HEK293 (cell line): ENCODE measurements around the gene R3HDM2.
A peak's percentile ranks its signal among the peaks of the same experiment; 100 is the strongest.

Source experiments
- AEBP2 ChIP-seq: fragments of 450-650 bp; formaldehyde crosslinking; IDR thresholded peaks from 2 replicates; pipeline ENCODE4 v1.5.1; 2016; ENCODE audit warnings: missing biosample characterization, missing genetic modification characterization, borderline replicate concordance
- BCL11A ChIP-seq: fragments of 450-650 bp; formaldehyde crosslinking; IDR thresholded peaks from 2 replicates; pipeline ENCODE4 v1.5.1; 2016; ENCODE audit warnings: low read depth, missing biosample characterization, missing genetic modification characterization
- BCL6B ChIP-seq: fragments of 450-650 bp; formaldehyde crosslinking; IDR thresholded peaks from 2 replicates; pipeline ENCODE4 v1.5.1; 2017; ENCODE audit warnings: missing biosample characterization, missing genetic modification characterization
- EGR2 ChIP-seq: fragments of 450-650 bp; formaldehyde crosslinking; IDR thresholded peaks from 2 replicates; pipeline ENCODE4 v1.5.1; 2016; ENCODE audit warnings: low read depth, missing biosample characterization, missing genetic modification characterization
- IKZF3 ChIP-seq: fragments of 450-650 bp; IDR thresholded peaks from 2 replicates; pipeline ENCODE4 v1.5.0; 2018; ENCODE audit warnings: missing biosample characterization, mild to moderate bottlenecking, missing genetic modification characterization, moderate library complexity
- PRDM6 ChIP-seq: fragments of 450-650 bp; formaldehyde crosslinking; IDR thresholded peaks from 2 replicates; pipeline ENCODE4 v1.5.1; 2017; ENCODE audit warnings: missing biosample characterization, missing genetic modification characterization
- SP7 ChIP-seq: fragments of 450-650 bp; formaldehyde crosslinking; IDR thresholded peaks from 2 replicates; pipeline ENCODE4 v1.5.1; 2016; ENCODE audit warnings: missing biosample characterization, missing genetic modification characterization
- TRIM28 ChIP-seq: IDR thresholded peaks from 2 replicates; pipeline ENCODE4 v1.6.1; 2011; ENCODE audit warnings: low read length, control low read depth, borderline replicate concordance
- ZBTB17 ChIP-seq: fragments of 450-650 bp; formaldehyde crosslinking; IDR thresholded peaks from 2 replicates; pipeline ENCODE4 v1.5.1; 2016; ENCODE audit warnings: missing biosample characterization, missing genetic modification characterization
- ZBTB21 ChIP-seq: fragments of 450-650 bp; formaldehyde crosslinking; IDR thresholded peaks from 2 replicates; pipeline ENCODE4 v1.5.1; 2017; ENCODE audit warnings: missing biosample characterization, missing genetic modification characterization
- ZEB2 ChIP-seq: fragments of 450-650 bp; formaldehyde crosslinking; IDR thresholded peaks from 2 replicates; pipeline ENCODE4 v1.5.1; 2016; ENCODE audit warnings: missing biosample characterization, missing genetic modification characterization
- ZNF10 ChIP-seq: fragments of 450-650 bp; formaldehyde crosslinking; IDR thresholded peaks from 2 replicates; pipeline ENCODE4 v1.5.1; 2017; ENCODE audit warnings: missing biosample characterization, missing genetic modification characterization
- ZNF140 ChIP-seq: fragments of 450-650 bp; formaldehyde crosslinking; IDR thresholded peaks from 2 replicates; pipeline ENCODE4 v1.5.1; 2016; ENCODE audit warnings: missing biosample characterization, missing genetic modification characterization
- ZNF169 ChIP-seq: fragments of 450-650 bp; formaldehyde crosslinking; IDR thresholded peaks from 2 replicates; pipeline ENCODE4 v1.5.1; 2016; ENCODE audit warnings: missing biosample characterization, missing genetic modification characterization
- ZNF239 ChIP-seq: fragments of 450-650 bp; formaldehyde crosslinking; IDR thresholded peaks from 2 replicates; pipeline ENCODE4 v1.5.1; 2016; ENCODE audit warnings: missing biosample characterization, missing genetic modification characterization
- ZNF280C ChIP-seq: fragments of 450-650 bp; formaldehyde crosslinking; IDR thresholded peaks from 2 replicates; pipeline ENCODE4 v1.5.1; 2016; ENCODE audit warnings: missing biosample characterization, missing genetic modification characterization
- ZNF302 ChIP-seq: fragments of 450-650 bp; formaldehyde crosslinking; IDR thresholded peaks from 2 replicates; pipeline ENCODE4 v1.5.1; 2016; ENCODE audit warnings: missing biosample characterization, missing genetic modification characterization, low read depth
- ZNF398 ChIP-seq: fragments of 450-650 bp; formaldehyde crosslinking; IDR thresholded peaks from 2 replicates; pipeline ENCODE4 v1.5.1; 2017; ENCODE audit warnings: missing biosample characterization, missing genetic modification characterization
- ZNF404 ChIP-seq: fragments of 450-650 bp; formaldehyde crosslinking; IDR thresholded peaks from 2 replicates; pipeline ENCODE4 v1.5.1; 2017; ENCODE audit warnings: missing biosample characterization, missing genetic modification characterization
- ZNF510 ChIP-seq: fragments of 450-650 bp; formaldehyde crosslinking; IDR thresholded peaks from 2 replicates; pipeline ENCODE4 v1.5.1; 2018; ENCODE audit warnings: mild to moderate bottlenecking, missing genetic modification characterization, missing biosample characterization; ENCODE audit not compliant: insufficient replicate concordance
- ZNF513 ChIP-seq: fragments of 450-650 bp; IDR thresholded peaks from 2 replicates; pipeline ENCODE4 v1.5.1; 2018; ENCODE audit warnings: missing biosample characterization, missing genetic modification characterization
- ZNF514 ChIP-seq: fragments of 450-650 bp; formaldehyde crosslinking; IDR thresholded peaks from 2 replicates; pipeline ENCODE4 v1.5.1; 2016; ENCODE audit warnings: missing biosample characterization, missing genetic modification characterization
- ZNF548 ChIP-seq: fragments of 450-650 bp; formaldehyde crosslinking; IDR thresholded peaks from 2 replicates; pipeline ENCODE4 v1.5.1; 2016; ENCODE audit warnings: missing biosample characterization, missing genetic modification characterization
- ZNF561 ChIP-seq: fragments of 450-650 bp; IDR thresholded peaks from 2 replicates; pipeline ENCODE4 v1.5.1; 2018; ENCODE audit warnings: missing biosample characterization, missing genetic modification characterization, borderline replicate concordance
- ZNF596 ChIP-seq: fragments of 450-650 bp; IDR thresholded peaks from 2 replicates; pipeline ENCODE4 v1.5.0; 2018; ENCODE audit warnings: missing biosample characterization, mild to moderate bottlenecking, missing genetic modification characterization, moderate library complexity
- ZNF610 ChIP-seq: fragments of 450-650 bp; formaldehyde crosslinking; IDR thresholded peaks from 2 replicates; pipeline ENCODE4 v1.5.1; 2016; ENCODE audit warnings: missing biosample characterization, missing genetic modification characterization, borderline replicate concordance
- ZNF654 ChIP-seq: fragments of 450-650 bp; formaldehyde crosslinking; IDR thresholded peaks from 2 replicates; pipeline ENCODE4 v1.5.1; 2016; ENCODE audit warnings: low read depth, missing biosample characterization, missing genetic modification characterization
- ZNF843 ChIP-seq: fragments of 450-650 bp; formaldehyde crosslinking; IDR thresholded peaks from 2 replicates; pipeline ENCODE4 v1.5.1; 2016; ENCODE audit warnings: missing biosample characterization, missing genetic modification characterization
- ZSCAN16 ChIP-seq: fragments of 450-650 bp; formaldehyde crosslinking; IDR thresholded peaks from 2 replicates; pipeline ENCODE4 v1.5.1; 2016; ENCODE audit warnings: missing biosample characterization, missing genetic modification characterization
- ZSCAN30 ChIP-seq: fragments of 450-650 bp; IDR thresholded peaks from 2 replicates; pipeline ENCODE4 v1.5.1; 2018; ENCODE audit warnings: missing biosample characterization, mild to moderate bottlenecking, missing genetic modification characterization, moderate library complexity
- ZSCAN4 ChIP-seq: fragments of 450-650 bp; formaldehyde crosslinking; IDR thresholded peaks from 2 replicates; pipeline ENCODE4 v1.5.1; 2017; ENCODE audit warnings: missing biosample characterization, missing genetic modification characterization

Gene R3HDM2

GRCh38 chr12:57340104-57340503, 90.7 kb downstream of the R3HDM2 start (continued):
- no peak for TF ChIP-seq ZNF548
- TF ChIP-seq ZNF843 (tag by site-specific recombination): no peak
- TF ChIP-seq SP7 (tag by site-specific recombination): peak; percentile 22; the same call in 1 of the 2 replicates
- peak; percentile 85 for TF ChIP-seq PRDM6
- TF ChIP-seq ZNF596: no peak
- peak; percentile 11; the same call in 1 of the 2 replicates for TF ChIP-seq ZNF398 (tag by site-specific recombination)
- no peak for TF ChIP-seq EGR2 (tag by site-specific recombination)
- TF ChIP-seq ZEB2 (tag by site-specific recombination): no peak
- no peak for TF ChIP-seq ZSCAN30 (tag by site-specific recombination)
- no peak for TF ChIP-seq ZBTB17
- peak; percentile 81 for TF ChIP-seq ZBTB21 (tag by site-specific recombination)
- peak; percentile 84; the same call in 1 of the 2 replicates for TF ChIP-seq BCL6B (tag by site-specific recombination)
- TF ChIP-seq ZNF239 (tag by site-specific recombination): no peak
- TF ChIP-seq TRIM28: no peak
- no peak for TF ChIP-seq ZNF513 (tag by site-specific recombination)
- TF ChIP-seq ZNF510 (tag by site-specific recombination): no peak
- TF ChIP-seq ZNF514 (tag by site-specific recombination): no peak
- TF ChIP-seq ZNF404 (tag by site-specific recombination): no peak
- no peak for TF ChIP-seq ZNF10 (tag by site-specific recombination)
- TF ChIP-seq ZSCAN4 (tag by site-specific recombination): no peak
- no peak for TF ChIP-seq ZNF654
- TF ChIP-seq ZSCAN16 (tag by site-specific recombination): no peak
- no peak for TF ChIP-seq ZNF140 (tag by site-specific recombination)
- no peak for TF ChIP-seq ZNF280C (tag by site-specific recombination)
- no peak for TF ChIP-seq ZNF610
- TF ChIP-seq ZNF302: no peak
- TF ChIP-seq ZNF169 (tag by site-specific recombination): no peak
- no peak for TF ChIP-seq AEBP2
- TF ChIP-seq BCL11A (tag by site-specific recombination): no peak
- peak; percentile 74 for TF ChIP-seq IKZF3 (tag by site-specific recombination)
- peak; percentile 68; the same call in 1 of the 2 replicates for TF ChIP-seq ZNF561 (tag by site-specific recombination)
